Peyer's patch (tissue), 4 donors: ENCODE results near the gene ZNF213.
A peak's percentile ranks its signal among the peaks of the same experiment; 100 is the strongest.

Experiments used
- CTCF ChIP-seq, 6 experiments: fragments of 450-650 bp in 4 of 6; fragments of 200-600 bp in 2 of 6; sonication (generic) in 1 of 6; IDR thresholded peaks; one replicate each; pipeline ENCODE4 v1.5.1; 2017 to 2019; ENCODE audit warnings: antibody characterized with exemption in 6 of 6, mild to moderate bottlenecking in 3 of 6, moderate library complexity in 1 of 6
- POLR2A ChIP-seq, 2 donors: fragments of 450-650 bp; IDR thresholded peaks; one replicate each; pipeline ENCODE4 v1.5.1; 2017; ENCODE audit warnings: antibody characterized with exemption in 2 of 2, mild to moderate bottlenecking in 2 of 2, moderate library complexity in 2 of 2

- TF ChIP-seq CTCF (IDR thresholded peaks at IDR 0.05): peak in 3 of 6 experiments; percentile 16 to 30 (median 25)
- no peak for TF ChIP-seq POLR2A (IDR thresholded peaks at IDR 0.05)
Measured at GRCh38 chr16:3087243-3088235, 47.3 kb upstream of the ZNF213 start.
